DND-41 (cell line): ENCODE measurements around the gene OR52K2.

Source experiments
- CTCF ChIP-seq: IDR thresholded peaks from 2 replicates; pipeline ENCODE4 v1.5.1; 2012; ENCODE audit warnings: borderline replicate concordance, low read length, moderate library complexity, mild to moderate bottlenecking; ENCODE audit not compliant: poor library complexity, severe bottlenecking; ENCODE audit errors: extremely low read depth
- EZH2 ChIP-seq: IDR thresholded peaks from 3 replicates; pipeline ENCODE4 v1.6.1; 2012; ENCODE audit warnings: borderline replicate concordance, low read depth, mild to moderate bottlenecking, moderate library complexity, low read length, inconsistent platforms; ENCODE audit not compliant: severe bottlenecking

GRCh38 chr11:4441515-4441914, 7.6 kb upstream of the OR52K2 start:
- TF ChIP-seq CTCF (no peak), EZH2 (no peak)
